Measurements from ENCODE around the gene SPA17.

Gene SPA17

GRCh38 chr11:124673333-124674167 is at the start of gene SPA17, which contains the start of gene SIAE:
Gene SPA17 (plus strand): TSS chr11:124673904. CDS start chr11:124675265, 1,361 bp downstream.
Gene SIAE (minus strand): TSS chr11:124673739. CDS start chr11:124673708, 31 bp downstream.
- peak; percentile 77 for DNase-seq (ENCODE audit: low read depth)

GRCh38 chr11:124625504-124626168 is 48.1 kb upstream of the SPA17 start:
- DNase-seq (ENCODE audit: low read depth) = no peak

DNA sequence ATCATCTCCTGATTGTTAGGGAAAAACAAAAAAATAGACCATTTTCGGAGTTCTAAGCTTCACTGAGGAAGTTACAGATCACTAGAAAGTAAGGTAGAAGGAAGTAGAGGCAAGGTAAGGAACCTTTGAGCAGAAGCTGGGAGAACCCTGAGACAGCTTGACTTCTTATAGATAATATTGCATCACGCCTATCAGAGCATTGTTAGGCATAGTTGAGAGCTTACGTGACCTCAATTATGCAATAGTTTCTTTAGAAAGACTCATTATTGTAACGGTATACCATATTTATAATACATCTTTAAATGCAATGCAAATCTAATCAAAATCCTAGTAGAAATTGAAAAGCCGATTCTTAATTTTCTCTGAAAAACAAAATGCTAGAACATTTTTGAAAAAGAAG is 46.2 kb upstream of the SPA17 start:
- DNase-seq (ENCODE audit: low read depth) = no peak

DNA sequence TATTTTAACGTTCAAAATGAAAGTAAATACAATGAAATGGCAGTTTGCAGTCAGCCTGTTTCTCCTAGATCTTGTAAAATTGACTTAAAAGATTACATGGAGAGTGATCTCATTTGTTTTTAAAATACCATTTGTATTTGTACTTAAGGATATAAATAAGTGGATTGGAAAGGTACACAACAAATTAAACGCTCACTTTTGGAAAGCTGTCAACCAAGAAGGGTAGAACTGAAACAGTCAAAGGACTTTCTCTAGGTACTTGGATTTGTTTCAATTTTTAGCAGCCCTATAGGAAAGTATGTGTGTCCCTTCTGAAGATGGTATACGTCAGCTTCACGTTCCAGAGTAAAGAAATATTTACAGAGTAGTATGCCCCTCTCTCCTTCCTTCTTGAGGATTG is 43.7 kb upstream of the SPA17 start:
- no peak for DNase-seq (ENCODE audit: low read depth)

DNA sequence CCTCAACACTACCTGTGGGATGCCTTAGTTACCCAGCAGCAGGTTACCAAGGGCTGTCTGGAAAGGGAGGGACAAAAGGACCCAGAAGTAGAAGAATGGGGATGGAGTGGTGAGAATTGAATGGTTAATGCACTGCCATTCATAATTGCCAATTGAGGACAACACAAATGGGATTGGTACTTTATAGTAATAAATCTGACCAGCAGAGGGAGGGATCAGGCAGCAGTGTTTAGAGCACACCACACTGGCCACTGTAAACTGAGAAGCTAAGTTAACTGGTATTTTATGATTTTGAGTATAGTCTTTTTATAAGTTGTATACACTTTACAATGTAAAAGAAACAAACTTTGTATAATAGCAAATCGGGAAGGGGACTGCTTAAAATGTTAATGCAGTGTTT is 40.3 kb upstream of the SPA17 start:
- DNase-seq (ENCODE audit: low read depth) = no peak

DNA sequence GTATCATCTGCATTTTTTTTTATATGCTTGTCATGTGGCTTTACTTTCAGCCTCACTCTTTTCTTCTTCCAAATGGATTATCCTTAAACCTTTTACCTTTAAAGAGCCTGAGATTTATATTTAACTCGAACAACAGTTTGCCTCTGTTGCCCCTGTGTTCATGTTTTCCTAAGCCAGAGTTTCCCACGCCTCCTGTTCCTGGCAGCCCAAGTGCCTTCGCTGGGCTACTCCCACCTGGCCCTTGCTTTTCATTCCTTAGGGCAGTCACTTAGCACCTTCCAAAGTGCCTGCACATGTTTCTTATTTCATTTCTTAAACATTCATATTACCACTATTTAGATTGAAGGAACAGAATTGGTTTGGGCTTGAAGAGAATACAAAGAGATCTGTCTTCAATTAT is 37.8 kb upstream of the SPA17 start:
- DNase-seq (ENCODE audit: low read depth) = no peak

GRCh38 chr11:124638500-124638899 is 35.2 kb upstream of the SPA17 start:
- no peak for DNase-seq (ENCODE audit: low read depth)

GRCh38 chr11:124639186-124639585 is 34.5 kb upstream of the SPA17 start:
- no peak for DNase-seq (ENCODE audit: low read depth)

- DNase-seq (ENCODE audit: low read depth) = no peak
Observed at GRCh38 chr11:124640666-124641065, 33.0 kb upstream of the SPA17 start.

- DNase-seq (ENCODE audit: low read depth) = no peak
Observed at GRCh38 chr11:124642628-124643027, 31.1 kb upstream of the SPA17 start.

GRCh38 chr11:124643042-124643604 is 30.6 kb upstream of the SPA17 start:
- DNase-seq (ENCODE audit: low read depth) = no peak

- peak; percentile 58 for DNase-seq (ENCODE audit: low read depth)
Observed at GRCh38 chr11:124643605-124644425, 29.9 kb upstream of the SPA17 start.

DNA sequence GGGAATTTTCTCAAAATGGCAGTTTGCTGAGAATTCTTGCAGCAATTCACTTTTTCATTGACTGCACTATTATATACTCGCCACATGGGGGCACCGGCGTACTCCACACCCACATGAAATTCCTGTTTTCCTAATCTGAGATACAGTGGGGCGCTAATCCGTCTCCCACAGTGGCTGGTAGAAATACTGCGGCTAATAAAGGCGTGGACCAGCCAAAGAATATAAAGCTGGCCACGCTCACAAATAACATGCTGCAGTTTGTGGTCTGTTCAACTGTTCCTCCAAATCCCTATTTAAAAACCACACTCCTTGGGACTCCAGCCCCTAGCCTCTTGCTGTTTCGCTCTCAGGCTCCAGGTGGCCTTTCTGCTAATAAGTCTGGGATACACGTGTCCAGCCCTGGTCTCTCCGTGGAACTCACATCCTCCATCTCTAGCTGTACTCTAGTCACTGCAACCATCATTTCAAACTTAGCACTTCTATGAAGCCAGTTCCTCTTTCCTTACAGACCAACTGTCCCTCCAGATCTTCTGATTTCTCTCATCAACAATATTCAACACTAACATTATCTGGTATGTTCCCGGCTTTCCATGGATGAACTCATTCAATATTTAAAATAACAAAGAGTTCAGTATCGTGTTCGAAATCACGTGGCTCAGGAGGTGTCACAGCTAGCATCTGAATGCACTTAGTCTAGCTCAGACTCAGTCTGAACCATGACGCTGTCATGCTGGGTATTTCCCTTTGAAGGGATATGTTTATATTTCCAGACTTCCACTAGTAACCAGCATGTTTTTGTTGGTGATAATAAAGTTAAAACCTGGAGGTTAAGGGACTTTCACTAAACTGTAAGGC is 29.1 kb upstream of the SPA17 start:
- peak; percentile 68 for DNase-seq (ENCODE audit: low read depth)

DNA sequence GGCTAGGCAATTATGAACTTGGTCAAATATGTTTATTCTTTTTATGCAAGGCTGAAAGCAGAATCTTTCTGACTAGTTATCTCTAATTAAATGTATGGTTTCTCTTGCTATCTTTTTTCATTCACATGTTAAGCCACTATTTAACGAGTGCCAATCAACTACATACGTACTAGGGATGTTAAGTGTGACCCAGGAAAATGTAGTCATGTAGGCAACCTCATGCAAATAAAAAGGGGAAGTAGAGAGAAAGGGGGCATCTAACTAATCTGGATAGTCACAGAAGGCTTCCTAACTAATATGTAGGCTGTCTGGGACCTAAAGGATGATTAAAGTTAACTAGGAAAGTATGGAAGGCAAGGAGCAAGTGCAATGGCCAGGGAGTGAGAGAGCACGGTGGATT is 27.6 kb upstream of the SPA17 start:
- DNase-seq (ENCODE audit: low read depth) = no peak

DNA sequence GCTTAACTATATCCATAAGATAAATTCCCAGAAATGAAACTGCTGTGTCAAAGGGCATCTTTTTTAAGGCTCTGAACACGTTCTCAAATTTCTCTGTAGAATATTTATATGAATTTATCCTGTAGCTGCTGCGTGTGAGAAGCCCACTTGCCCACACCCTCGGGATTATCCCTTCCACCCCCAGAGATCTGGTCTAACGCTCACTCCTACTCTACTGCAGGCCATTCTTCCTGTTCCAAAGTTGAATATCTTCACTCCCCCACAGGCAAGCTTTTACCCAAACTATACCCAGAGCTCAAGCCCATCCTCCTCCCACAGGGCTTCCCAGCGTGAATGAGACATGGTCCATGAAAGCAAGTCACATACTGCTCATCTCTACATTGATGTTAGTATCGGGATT is 25.1 kb upstream of the SPA17 start:
- DNase-seq (ENCODE audit: low read depth) = no peak

DNA sequence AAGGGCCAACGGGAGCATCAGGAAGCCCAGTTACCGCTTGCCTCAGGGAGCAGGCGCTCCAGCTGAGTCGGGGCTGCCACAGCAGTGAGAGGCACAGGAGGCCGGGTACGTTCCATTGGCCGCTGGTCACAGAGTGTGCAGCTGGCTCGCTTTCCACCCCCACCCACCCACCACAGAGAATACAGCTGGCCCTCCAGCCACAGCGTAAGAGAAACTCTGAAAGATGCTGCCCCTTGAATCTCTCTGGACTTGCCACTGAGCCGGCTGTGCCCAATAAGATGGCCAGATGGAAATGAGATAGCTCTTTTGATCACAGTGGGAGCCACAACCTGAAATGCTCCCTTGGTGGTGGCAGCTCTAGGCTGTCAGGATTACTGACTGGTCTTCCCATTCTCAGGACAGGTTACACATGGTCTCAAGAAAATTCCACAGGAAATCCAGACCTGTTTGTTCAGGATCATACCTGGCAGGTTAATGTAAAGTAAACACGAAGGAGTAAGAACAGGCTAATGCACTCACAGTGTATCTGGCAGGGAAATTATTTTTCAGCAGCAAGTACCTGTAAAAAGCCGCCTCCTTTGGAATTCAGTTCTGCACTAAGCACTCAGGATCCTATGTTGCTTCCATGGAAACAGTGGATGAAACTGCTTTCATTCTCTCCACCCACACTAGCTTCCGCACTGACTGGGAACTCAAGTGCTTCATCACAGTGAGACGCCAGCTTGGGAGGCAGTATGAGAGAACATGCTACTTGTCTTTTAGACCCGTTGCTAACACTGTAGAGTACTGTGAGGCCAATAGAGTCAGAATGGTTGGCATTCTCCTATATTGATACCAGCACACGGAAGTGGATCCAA is 16.7 kb upstream of the SPA17 start:
- DNase-seq (ENCODE audit: low read depth) = no peak

DNA sequence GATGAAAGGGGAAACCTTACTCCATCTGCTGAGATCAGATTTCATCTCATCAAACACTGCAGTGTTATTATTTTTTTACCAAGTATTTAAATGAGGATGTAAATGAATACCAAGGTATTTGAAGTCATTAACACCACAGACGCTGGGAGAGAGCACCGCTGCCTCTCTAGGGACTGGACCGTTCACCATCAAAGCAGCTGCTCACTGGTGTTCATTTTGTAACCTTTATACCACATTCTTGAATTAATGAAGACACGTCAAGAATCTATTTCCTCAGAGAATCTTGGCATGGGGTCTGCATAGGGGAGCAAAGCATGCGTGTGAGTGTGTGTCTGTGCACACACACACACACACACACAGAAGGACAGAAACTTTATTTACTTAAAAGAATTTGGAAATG is 15.8 kb upstream of the SPA17 start:
- no peak for DNase-seq (ENCODE audit: low read depth)

DNA sequence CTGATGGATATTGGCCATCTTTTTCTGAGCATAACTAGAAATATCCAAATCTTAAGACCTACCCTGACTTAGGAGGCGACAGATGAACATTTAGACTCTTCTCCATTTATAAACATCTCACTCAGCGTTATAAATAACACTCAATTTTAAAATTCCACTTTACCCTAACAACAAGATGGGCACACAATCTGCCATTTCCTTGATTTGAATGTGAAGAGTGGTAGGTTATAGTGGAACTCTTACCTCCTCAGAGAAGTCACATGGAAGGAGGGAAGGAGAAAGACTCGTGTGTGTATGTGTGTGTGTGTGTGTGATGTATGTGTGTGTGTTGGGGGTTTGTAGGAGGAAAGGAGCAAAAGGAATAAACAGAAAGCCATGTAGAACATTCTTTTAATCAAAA is 15.2 kb upstream of the SPA17 start:
- no peak for DNase-seq (ENCODE audit: low read depth)

GRCh38 chr11:124658986-124659385 is 14.7 kb upstream of the SPA17 start:
- DNase-seq (ENCODE audit: low read depth) = no peak

DNA sequence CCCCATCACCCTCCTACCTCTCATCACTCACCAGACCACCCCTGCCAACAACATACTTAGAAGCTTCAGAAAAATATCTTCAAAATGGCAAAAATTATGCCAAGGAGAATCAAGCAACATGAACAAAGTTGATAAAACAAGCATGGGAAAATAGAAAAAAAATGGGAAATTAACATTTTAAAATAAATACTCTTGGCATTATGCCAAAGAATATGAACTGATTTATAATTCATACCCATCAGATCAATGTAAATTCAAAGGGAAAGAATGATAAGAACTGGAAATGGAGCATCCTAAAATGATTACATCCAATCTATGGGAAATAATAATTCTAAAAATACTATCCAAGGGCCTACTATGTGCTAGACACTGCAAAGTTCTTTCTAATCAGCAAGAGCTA is 12.2 kb upstream of the SPA17 start:
- no peak for DNase-seq (ENCODE audit: low read depth)
